Suprapubic skin (tissue), 4 donors: ENCODE measurements around the gene PUSL1. TPM values are rescaled to one million over a fixed set of nuclear protein-coding genes. Genes with fewer than 3 reads are reported as not detected.

Source experiments
- DNase-seq, 2 donors: peaks; one replicate each; pipeline ENCODE4 v3.0.0-alpha.2; 2019; ENCODE audit warnings: low spot score in 2 of 2
- H3K27ac ChIP-seq: fragments of 200-600 bp; sonication (generic); one replicate; pipeline ENCODE4 v1.5.1; 2019
- H3K27me3 ChIP-seq: fragments of 200-600 bp; sonication (generic); one replicate; pipeline ENCODE4 v1.5.1; 2019
- H3K36me3 ChIP-seq: fragments of 200-600 bp; sonication (generic); one replicate; pipeline ENCODE4 v1.5.1; 2019
- H3K4me1 ChIP-seq: fragments of 200-600 bp; sonication (generic); one replicate; pipeline ENCODE4 v1.5.1; 2019
- H3K4me3 ChIP-seq: fragments of 200-600 bp; sonication (generic); one replicate; pipeline ENCODE4 v1.5.1; 2019; ENCODE audit warnings: mild to moderate bottlenecking
- H3K9me3 ChIP-seq: fragments of 200-600 bp; sonication (generic); one replicate; pipeline ENCODE4 v1.5.1; 2019
- CTCF ChIP-seq, 2 donors: fragments of 200-600 bp in 1 of 2; fragments of 450-650 bp in 1 of 2; sonication (generic) in 1 of 2; IDR thresholded peaks; one replicate each; pipeline ENCODE4 v1.5.1; 2016 to 2019; ENCODE audit warnings: antibody characterized with exemption in 2 of 2, mild to moderate bottlenecking in 1 of 2, moderate library complexity in 1 of 2
- EP300 ChIP-seq: sonication (generic); formaldehyde crosslinking; IDR thresholded peaks from one replicate; pipeline ENCODE4 v1.6.1; 2017; ENCODE audit warnings: antibody characterized with exemption
- POLR2A ChIP-seq, 2 donors: fragments of 450-650 bp; IDR thresholded peaks; one replicate each; pipeline ENCODE4 v1.6.1; 2017; ENCODE audit warnings: antibody characterized with exemption in 2 of 2, mild to moderate bottlenecking in 2 of 2, moderate library complexity in 2 of 2
- POLR2AphosphoS5 ChIP-seq, 3 donors: sonication (generic); formaldehyde crosslinking; IDR thresholded peaks; one replicate each; pipeline ENCODE4 v1.6.1; 2017; ENCODE audit warnings: antibody characterized with exemption in 3 of 3
- WGBS: methylation state at CpG from one replicate; pipeline ENCODE4 v1.1.5; 2018; 5-methylcytosine and 5-hydroxymethylcytosine counted together
- total RNA-seq, 4 donors: library from RNA; depleted of rRNA; stranded (reverse); fragments of >200 nt; gene quantifications; one replicate each; pipeline ENCODE4 v1.1.0, GENCODE V29; 2016

Gene PUSL1
- total RNA-seq, 4 donors from 2014 or later = 16.9 to 56.4 (median 36.4) TPM

- H3K27ac ChIP-seq = no peak overlapping the region
- peaks cover 23% of the 10 kb centered on the region for H3K4me1 ChIP-seq
- no peaks in the 10 kb centered on the region for H3K27me3 ChIP-seq
- 96% methylated on average over 9 of the region's 17 CpGs for WGBS
- no peak for TF ChIP-seq CTCF (IDR thresholded peaks at IDR 0.05)
- TF ChIP-seq EP300 = no peak
- TF ChIP-seq POLR2A (IDR thresholded peaks at IDR 0.05) = no peak
- peaks cover 73% of the 10 kb centered on the region for H3K36me3 ChIP-seq
- DNase-seq = no peak
- H3K9me3 ChIP-seq = no peaks in the 10 kb centered on the region
- H3K4me3 ChIP-seq = no peak overlapping the region
Measured at GRCh38 chr1:1262071-1262470, 46.3 kb upstream of the PUSL1 start.

- H3K9me3 ChIP-seq = no peaks in the 10 kb centered on the region
- H3K36me3 ChIP-seq = peaks cover 79% of the 10 kb centered on the region
- H3K27me3 ChIP-seq = no peaks in the 10 kb centered on the region
- peaks cover 23% of the 10 kb centered on the region for H3K4me1 ChIP-seq
- no peak for TF ChIP-seq POLR2AphosphoS5 (IDR thresholded peaks at IDR 0.05)
- no peak for TF ChIP-seq POLR2A (IDR thresholded peaks at IDR 0.05)
- no peak for TF ChIP-seq CTCF (IDR thresholded peaks at IDR 0.05)
- TF ChIP-seq EP300 = no peak
- no peak for DNase-seq
- WGBS = 84% methylated on average over 6 of the region's 8 CpGs
- H3K27ac ChIP-seq = no peak overlapping the region
- no peak overlapping the region for H3K4me3 ChIP-seq
Measured at GRCh38 chr1:1262758-1263157, 45.6 kb upstream of the PUSL1 start.

GRCh38 chr1:1264026-1264425 is 44.4 kb upstream of the PUSL1 start:
- no peaks in the 10 kb centered on the region for H3K27me3 ChIP-seq
- H3K27ac ChIP-seq = no peak overlapping the region
- H3K4me3 ChIP-seq = no peak overlapping the region
- H3K4me1 ChIP-seq = peaks cover 12% of the 10 kb centered on the region
- peaks cover 89% of the 10 kb centered on the region for H3K36me3 ChIP-seq
- no peak for DNase-seq
- WGBS = 88% methylated on average over 9 of the region's 9 CpGs
- TF ChIP-seq CTCF (IDR thresholded peaks at IDR 0.05) = no peak
- no peaks in the 10 kb centered on the region for H3K9me3 ChIP-seq

- WGBS = 80% methylated on average over 8 of the region's 10 CpGs
Measured at GRCh38 chr1:1264868-1265272, 43.5 kb upstream of the PUSL1 start.

More at GRCh38 chr1:1264868-1265272, 43.5 kb upstream of the PUSL1 start:
- H3K4me1 ChIP-seq = peaks cover 7% of the 10 kb centered on the region
- no peak overlapping the region for H3K27ac ChIP-seq
- no peak overlapping the region for H3K4me3 ChIP-seq
- no peaks in the 10 kb centered on the region for H3K27me3 ChIP-seq
- no peak for DNase-seq
- TF ChIP-seq CTCF (IDR thresholded peaks at IDR 0.05) = no peak
- TF ChIP-seq EP300 = no peak
- TF ChIP-seq POLR2AphosphoS5 (IDR thresholded peaks at IDR 0.05) = no peak
- TF ChIP-seq POLR2A (IDR thresholded peaks at IDR 0.05) = no peak
- peaks cover 81% of the 10 kb centered on the region for H3K36me3 ChIP-seq
- H3K9me3 ChIP-seq = no peaks in the 10 kb centered on the region
